IPS DF 6.9 (cell line): Measurements from ENCODE around the gene EPS8L1.

ENCODE experiments used
- DNase-seq: peaks from one replicate; pipeline ENCODE4 v3.0.0-alpha.2; 2013; ENCODE audit warnings: low read depth, low spot score
- H3K27ac ChIP-seq: one replicate; pipeline ENCODE4 v1.5.1; 2013; ENCODE audit warnings: low read length, control low read depth
- H3K27me3 ChIP-seq: 2 replicates; pipeline ENCODE4 v1.6.1; 2013; ENCODE audit warnings: mild to moderate bottlenecking, low read length; ENCODE audit not compliant: control insufficient read depth, insufficient read depth
- H3K36me3 ChIP-seq: 2 replicates; pipeline ENCODE4 v1.6.1; 2013; ENCODE audit warnings: low read length; ENCODE audit not compliant: control insufficient read depth, insufficient read depth
- H3K4me1 ChIP-seq: 2 replicates; pipeline ENCODE4 v1.6.1; 2013; ENCODE audit warnings: low read length; ENCODE audit not compliant: control insufficient read depth, insufficient read depth
- H3K4me3 ChIP-seq: 2 replicates; pipeline ENCODE4 v1.5.1; 2013; ENCODE audit warnings: mild to moderate bottlenecking, low read length
- H3K9me3 ChIP-seq: 2 replicates; pipeline ENCODE4 v1.6.1; 2013; ENCODE audit warnings: low read length, inconsistent platforms; ENCODE audit not compliant: control insufficient read depth, insufficient read depth
- WGBS: extraction: QIAGEN DNeasy Blood & Tissue Kit; methylation state at CpG from one replicate; pipeline ENCODE4 v1.1.7; 2013; ENCODE audit warnings: mixed read lengths, missing lambda C conversion rate; ENCODE audit not compliant: insufficient read length, insufficient coverage; 5-methylcytosine and 5-hydroxymethylcytosine counted together

The EPS8L1 gene

DNA sequence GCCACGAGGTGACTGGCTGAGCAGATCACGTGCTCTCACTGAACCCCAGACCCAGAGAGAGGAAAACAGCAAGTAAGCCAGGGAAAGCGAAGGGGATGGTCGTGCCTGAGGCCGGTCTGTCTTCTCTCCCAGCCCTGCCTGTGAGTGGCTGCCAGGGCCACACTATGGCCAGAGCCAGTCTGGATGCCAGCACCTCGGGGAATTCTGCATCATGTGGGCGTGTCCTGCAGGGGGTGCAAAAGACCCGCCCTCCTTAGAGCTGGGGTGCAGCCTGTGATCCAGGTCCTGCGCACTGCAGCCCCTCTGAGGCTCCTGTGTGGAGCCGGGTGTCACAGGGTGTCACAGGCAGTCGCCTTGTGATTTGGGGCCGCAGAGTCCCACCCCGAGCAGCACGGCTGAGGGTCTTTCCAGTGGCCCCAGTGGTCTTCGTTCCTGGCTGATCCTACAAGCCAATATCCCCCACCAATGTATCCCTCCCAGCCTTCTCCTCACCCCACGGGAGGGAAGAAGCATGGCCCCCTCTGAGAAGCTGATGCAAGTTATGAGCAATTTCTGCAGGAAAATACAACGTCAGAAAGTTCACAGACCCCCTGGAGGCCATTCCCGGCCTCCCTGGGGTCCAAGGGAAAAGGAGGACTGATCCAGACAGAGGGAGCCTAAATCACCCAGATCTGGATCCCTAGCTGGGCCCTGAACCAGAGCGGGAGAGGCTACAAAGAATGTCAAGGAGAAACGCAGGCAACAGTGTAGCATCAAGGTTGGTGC is 34.0 kb downstream of the EPS8L1 start:
- WGBS: no CpG with 5 or more reads among the region's 20 CpGs
- H3K27me3 ChIP-seq: no peaks in the 10 kb centered on the region
- peaks cover 7% of the 10 kb centered on the region; the same call in 1 of the 2 replicates for H3K36me3 ChIP-seq
- no peak for DNase-seq
- no peak overlapping the region for H3K4me3 ChIP-seq
- H3K27ac ChIP-seq: no peak overlapping the region
- H3K4me1 ChIP-seq: no peaks in the 10 kb centered on the region; the same call in 1 of the 2 replicates
- H3K9me3 ChIP-seq: no peaks in the 10 kb centered on the region

DNA sequence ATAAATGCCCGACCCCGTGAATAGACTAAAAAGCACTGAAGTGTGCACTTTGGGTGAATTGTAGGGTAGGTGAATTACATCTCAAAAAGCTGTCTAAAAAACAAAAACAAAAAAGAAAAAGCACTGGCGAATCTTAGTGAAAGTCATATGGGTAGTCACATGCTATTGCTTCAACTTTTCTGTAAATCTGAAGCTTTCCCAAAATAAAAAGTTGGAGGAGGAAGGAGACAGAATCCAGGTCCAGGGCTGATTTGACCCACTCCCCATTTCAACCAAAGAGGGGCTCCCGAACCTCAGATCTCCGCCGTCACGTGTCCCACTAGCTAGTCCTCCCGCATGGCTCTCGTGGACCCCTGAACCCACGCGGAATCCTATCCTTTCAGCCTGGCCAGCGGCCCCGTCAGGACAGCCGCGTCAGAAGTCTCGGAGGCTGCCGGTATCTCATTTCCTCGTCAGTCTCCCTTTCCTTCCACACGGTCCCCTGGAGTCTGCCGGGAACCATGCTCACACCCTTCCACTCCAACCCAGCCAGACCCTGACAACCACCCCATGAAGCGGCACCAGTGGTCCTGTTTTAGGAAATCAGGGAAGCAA is 35.7 kb downstream of the EPS8L1 start:
- H3K4me1 ChIP-seq: peaks cover 2% of the 10 kb centered on the region; the same call in 1 of the 2 replicates
- no peak overlapping the region for H3K27ac ChIP-seq
- DNase-seq: no peak
- WGBS: no CpG with 5 or more reads among the region's 21 CpGs
- peaks cover 7% of the 10 kb centered on the region; the same call in 1 of the 2 replicates for H3K36me3 ChIP-seq
- no peaks in the 10 kb centered on the region for H3K9me3 ChIP-seq
- no peaks in the 10 kb centered on the region for H3K27me3 ChIP-seq
- H3K4me3 ChIP-seq: no peak overlapping the region

DNA sequence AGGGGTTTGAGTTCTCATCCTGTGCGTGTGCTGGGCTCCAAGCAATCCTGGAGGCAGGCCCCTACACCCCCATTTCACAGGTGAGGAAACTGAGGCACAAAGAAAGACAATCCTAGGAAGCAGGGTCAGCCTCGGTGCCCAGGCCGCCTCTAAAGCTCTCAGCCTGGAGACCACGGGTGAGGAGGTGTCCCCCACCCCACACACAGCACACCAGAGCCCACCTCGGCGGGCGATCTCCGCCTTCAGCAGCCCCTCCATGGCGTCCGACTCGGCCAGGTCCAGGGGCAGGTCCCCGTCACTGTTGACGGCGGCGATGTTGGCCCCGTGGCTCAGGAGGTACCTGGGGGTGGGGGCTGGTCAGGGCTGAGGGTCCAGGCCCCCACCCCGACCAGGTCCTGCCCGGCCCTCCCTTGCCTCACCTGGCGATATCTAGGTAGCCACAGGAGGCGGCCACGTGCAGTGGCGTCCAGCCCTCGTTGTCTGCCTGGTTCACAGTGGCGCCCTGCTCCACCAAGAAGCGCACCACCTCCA is 36.6 kb downstream of the EPS8L1 start:
- H3K36me3 ChIP-seq: peaks cover 4% of the 10 kb centered on the region; the same call in 1 of the 2 replicates
- no peak overlapping the region for H3K27ac ChIP-seq
- WGBS: no CpG with 5 or more reads among the region's 25 CpGs
- peaks cover 2% of the 10 kb centered on the region; the same call in 1 of the 2 replicates for H3K4me1 ChIP-seq
- no peak overlapping the region for H3K4me3 ChIP-seq
- DNase-seq: no peak
- no peaks in the 10 kb centered on the region for H3K27me3 ChIP-seq
- H3K9me3 ChIP-seq: no peaks in the 10 kb centered on the region

DNA sequence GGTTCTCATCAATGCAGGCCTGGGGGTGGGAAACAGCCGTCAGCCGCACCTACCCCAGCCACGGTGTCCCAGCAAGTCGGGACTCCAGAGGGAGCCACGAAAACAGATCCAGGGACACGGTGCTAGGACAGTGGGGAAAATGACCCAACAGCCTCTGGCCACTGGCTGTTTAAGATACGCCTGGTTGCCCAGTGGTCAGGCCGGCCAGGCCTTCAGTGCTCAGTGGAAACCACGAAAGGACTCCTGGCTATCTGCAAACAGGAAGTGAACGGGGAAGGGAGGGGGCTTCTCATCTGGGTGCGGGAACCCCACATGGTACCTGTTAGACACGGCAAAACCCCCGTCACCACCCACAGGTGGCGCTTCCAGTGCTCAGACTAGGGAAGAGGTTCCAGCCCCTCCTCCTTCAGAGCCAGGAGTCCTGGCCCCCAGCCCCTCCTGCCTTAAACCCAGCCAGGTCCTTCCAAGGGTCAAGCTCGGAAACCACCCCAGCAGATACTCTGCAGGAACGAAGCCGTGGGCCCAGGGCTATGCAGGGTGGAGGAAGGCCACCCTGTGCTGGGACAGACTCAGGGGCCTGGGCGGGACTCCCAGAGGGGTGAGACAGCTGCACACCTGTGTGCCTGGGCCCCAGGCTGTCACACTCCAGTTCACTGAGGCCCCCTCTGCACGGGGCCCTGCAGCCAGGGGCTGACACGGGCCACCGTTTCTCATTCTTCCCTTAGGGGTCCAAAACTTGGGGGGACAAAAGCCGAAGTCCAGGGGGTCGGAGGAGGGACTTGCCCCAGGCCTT is 37.3 kb downstream of the EPS8L1 start:
- no peak for DNase-seq
- peaks cover 4% of the 10 kb centered on the region; the same call in 1 of the 2 replicates for H3K36me3 ChIP-seq
- H3K27ac ChIP-seq: no peak overlapping the region
- no peak overlapping the region for H3K4me3 ChIP-seq
- no peaks in the 10 kb centered on the region for H3K27me3 ChIP-seq
- WGBS: no CpG with 5 or more reads among the region's 23 CpGs
- H3K4me1 ChIP-seq: peaks cover 2% of the 10 kb centered on the region; the same call in 1 of the 2 replicates
- no peaks in the 10 kb centered on the region for H3K9me3 ChIP-seq

DNA sequence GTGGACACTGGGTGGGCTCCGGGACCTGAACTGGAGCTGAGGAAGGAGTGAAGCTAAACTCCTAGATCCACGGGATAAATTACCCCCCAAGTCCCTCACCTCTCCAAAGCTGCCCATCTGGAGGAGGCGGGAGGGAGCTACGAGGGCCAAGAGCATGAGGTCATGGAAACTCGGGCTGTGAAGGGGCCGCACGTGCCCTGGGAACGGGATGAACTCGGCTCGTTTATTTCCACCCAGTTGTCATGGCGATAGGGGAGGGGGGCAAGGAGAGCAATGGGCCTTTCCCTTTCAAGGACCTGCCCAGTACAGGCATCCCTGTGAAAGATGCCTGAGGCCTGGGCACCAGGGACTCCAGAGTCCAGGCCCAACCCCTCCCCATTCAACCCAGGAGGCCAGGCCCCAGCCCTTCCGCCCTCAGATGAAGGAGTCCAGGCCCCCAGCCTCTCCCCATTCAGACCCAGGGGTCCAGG is 37.9 kb downstream of the EPS8L1 start:
- peaks cover 4% of the 10 kb centered on the region; the same call in 1 of the 2 replicates for H3K36me3 ChIP-seq
- no peak overlapping the region for H3K4me3 ChIP-seq
- DNase-seq: no peak
- no CpG with 5 or more reads among the region's 12 CpGs for WGBS
- H3K9me3 ChIP-seq: no peaks in the 10 kb centered on the region
- H3K27ac ChIP-seq: no peak overlapping the region
- peaks cover 2% of the 10 kb centered on the region; the same call in 1 of the 2 replicates for H3K4me1 ChIP-seq
- H3K27me3 ChIP-seq: no peaks in the 10 kb centered on the region

DNA sequence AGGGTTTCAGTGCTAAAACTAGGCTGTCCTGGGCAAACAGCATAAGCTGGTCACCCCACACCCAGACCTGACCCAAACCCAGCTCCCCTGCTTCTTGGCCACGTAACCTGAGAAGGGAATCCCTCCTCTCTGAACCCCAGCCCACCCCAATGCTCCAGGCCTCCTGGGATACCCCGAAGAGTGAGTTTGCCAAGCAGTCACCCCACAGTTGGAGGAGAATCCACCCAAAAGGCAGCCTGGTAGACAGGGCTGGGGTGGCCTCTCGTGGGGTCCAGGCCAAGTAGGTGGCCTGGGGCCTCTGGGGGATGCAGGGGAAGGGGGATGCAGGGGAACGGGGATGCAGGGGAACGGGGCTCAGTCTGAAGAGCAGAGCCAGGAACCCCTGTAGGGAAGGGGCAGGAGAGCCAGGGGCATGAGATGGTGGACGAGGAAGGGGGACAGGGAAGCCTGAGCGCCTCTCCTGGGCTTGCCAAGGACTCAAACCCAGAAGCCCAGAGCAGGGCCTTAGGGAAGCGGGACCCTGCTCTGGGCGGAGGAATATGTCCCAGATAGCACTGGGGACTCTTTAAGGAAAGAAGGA is 39.0 kb downstream of the EPS8L1 start:
- Histone ChIP-seq H3K9me3 (no peaks in the 10 kb centered on the region), H3K36me3 (peaks cover 4% of the 10 kb centered on the region; the same call in 1 of the 2 replicates), H3K27me3 (no peaks in the 10 kb centered on the region), H3K4me1 (peaks cover 2% of the 10 kb centered on the region; the same call in 1 of the 2 replicates), H3K4me3 (no peak overlapping the region), H3K27ac (no peak overlapping the region)
- no CpG with 5 or more reads among the region's 9 CpGs for WGBS
- DNase-seq: no peak

DNA sequence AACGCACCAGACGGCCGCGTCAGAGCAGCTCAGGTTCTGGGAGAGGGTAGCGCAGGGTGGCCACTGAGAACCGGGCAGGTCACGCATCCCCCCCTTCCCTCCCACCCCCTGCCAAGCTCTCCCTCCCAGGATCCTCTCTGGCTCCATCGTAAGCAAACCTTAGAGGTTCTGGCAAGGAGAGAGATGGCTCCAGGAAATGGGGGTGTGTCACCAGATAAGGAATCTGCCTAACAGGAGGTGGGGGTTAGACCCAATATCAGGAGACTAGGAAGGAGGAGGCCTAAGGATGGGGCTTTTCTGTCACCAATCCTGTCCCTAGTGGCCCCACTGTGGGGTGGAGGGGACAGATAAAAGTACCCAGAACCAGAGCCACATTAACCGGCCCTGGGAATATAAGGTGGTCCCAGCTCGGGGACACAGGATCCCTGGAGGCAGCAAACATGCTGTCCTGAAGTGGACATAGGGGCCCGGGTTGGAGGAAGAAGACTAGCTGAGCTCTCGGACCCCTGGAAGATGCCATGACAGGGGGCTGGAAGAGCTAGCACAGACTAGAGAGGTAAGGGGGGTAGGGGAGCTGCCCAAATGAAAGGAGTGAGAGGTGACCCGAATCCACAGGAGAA is 39.9 kb downstream of the EPS8L1 start:
- H3K4me1 ChIP-seq: peaks cover 2% of the 10 kb centered on the region; the same call in 1 of the 2 replicates
- no peak for DNase-seq
- H3K27me3 ChIP-seq: no peaks in the 10 kb centered on the region
- H3K36me3 ChIP-seq: peaks cover 4% of the 10 kb centered on the region; the same call in 1 of the 2 replicates
- no peaks in the 10 kb centered on the region for H3K9me3 ChIP-seq
- WGBS: no CpG with 5 or more reads among the region's 13 CpGs
- H3K4me3 ChIP-seq: no peak overlapping the region
- no peak overlapping the region for H3K27ac ChIP-seq

DNA sequence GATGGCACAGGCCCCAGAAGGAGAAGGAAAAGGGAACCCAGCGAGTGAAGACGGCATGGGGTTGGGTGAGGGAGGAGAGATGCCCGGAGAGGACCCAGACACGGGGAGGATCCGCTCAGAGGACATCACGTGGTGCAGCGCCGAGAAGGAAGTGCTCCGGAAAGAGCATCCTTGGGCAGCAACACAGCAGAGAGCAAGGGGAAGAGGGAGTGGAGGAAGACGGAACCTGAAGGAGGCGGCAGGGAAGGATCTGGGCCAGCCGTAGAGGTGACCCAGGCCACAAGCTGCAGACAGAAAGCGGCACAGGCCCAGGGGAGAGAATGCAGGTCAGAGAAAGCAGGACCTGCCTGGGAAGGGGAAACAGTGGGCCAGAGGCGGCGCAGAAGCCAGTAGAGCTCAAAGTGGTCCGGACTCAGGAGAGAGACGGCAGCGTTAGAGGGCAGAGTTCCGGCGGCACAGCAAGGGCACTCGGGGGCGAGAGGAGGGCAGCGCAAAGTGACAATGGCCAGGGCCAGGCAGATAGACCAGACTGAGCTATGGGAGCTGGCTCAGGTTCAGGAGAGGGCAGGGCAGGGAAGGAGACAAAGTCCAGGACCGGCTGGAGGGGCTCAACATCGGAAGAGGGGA is 40.7 kb downstream of the EPS8L1 start:
- H3K27ac ChIP-seq: no peak overlapping the region
- no peak for DNase-seq
- no peaks in the 10 kb centered on the region for H3K27me3 ChIP-seq
- peaks cover 2% of the 10 kb centered on the region; the same call in 1 of the 2 replicates for H3K4me1 ChIP-seq
- WGBS: no CpG with 5 or more reads among the region's 25 CpGs
- H3K4me3 ChIP-seq: peak overlapping the region; percentile 86
- peaks cover 4% of the 10 kb centered on the region; the same call in 1 of the 2 replicates for H3K36me3 ChIP-seq
- H3K9me3 ChIP-seq: no peaks in the 10 kb centered on the region
